Astrocyte (in vitro differentiated cells and primary cell): ENCODE results near the gene SOBP. TPM values are rescaled to one million over a fixed set of nuclear protein-coding genes. Genes with fewer than 3 reads are reported as not detected.
A peak's percentile ranks its signal among the peaks of the same experiment; 100 is the strongest.

Experiments used
- DNase-seq: peaks from one replicate; pipeline ENCODE4 v3.0.0-alpha.2; 2010; ENCODE audit warnings: low read depth
- FAIRE-seq: peaks from 2 replicates; lab custom pipeline; 2011; peaks lifted over from hg19 to GRCh38; lab: Jason Lieb, UNC
- H2AFZ ChIP-seq: 2 replicates; pipeline ENCODE4 v1.6.0; 2012; ENCODE audit warnings: low read depth, low read length, inconsistent platforms
- H3K27ac ChIP-seq: 2 replicates; pipeline ENCODE4 v1.5.1; 2011; ENCODE audit warnings: low read depth, low read length, inconsistent platforms
- H3K27me3 ChIP-seq: 2 replicates; pipeline ENCODE4 v1.6.0; 2011; ENCODE audit warnings: low read length, inconsistent platforms; ENCODE audit not compliant: insufficient read depth
- H3K36me3 ChIP-seq: 2 replicates; pipeline ENCODE4 v1.5.1; 2011; ENCODE audit warnings: low read length, inconsistent platforms; ENCODE audit not compliant: insufficient read depth
- H3K4me1 ChIP-seq: 2 replicates; pipeline ENCODE4 v1.5.1; 2011; ENCODE audit warnings: low read length, inconsistent platforms; ENCODE audit not compliant: insufficient read depth
- H3K4me2 ChIP-seq: 2 replicates; pipeline ENCODE4 v1.6.0; 2012; ENCODE audit warnings: low read length, inconsistent platforms
- H3K4me3 ChIP-seq: 2 replicates; pipeline ENCODE4 v1.5.1; 2011; ENCODE audit warnings: low read depth, mild to moderate bottlenecking, low read length, inconsistent platforms; ENCODE audit not compliant: insufficient read depth
- H3K79me2 ChIP-seq: 2 replicates; pipeline ENCODE4 v1.6.0; 2012; ENCODE audit warnings: mild to moderate bottlenecking, low read length, inconsistent platforms; ENCODE audit not compliant: insufficient read depth
- H3K9ac ChIP-seq: 2 replicates; pipeline ENCODE4 v1.6.0; 2012; ENCODE audit warnings: mild to moderate bottlenecking, low read length, inconsistent platforms
- H3K9me3 ChIP-seq: 2 replicates; pipeline ENCODE4 v1.5.1; 2012; ENCODE audit warnings: low read depth, mild to moderate bottlenecking, low read length, inconsistent platforms; ENCODE audit not compliant: insufficient read depth
- H4K20me1 ChIP-seq: 2 replicates; pipeline ENCODE4 v1.6.0; 2012; ENCODE audit warnings: low read length, inconsistent platforms; ENCODE audit not compliant: insufficient read depth
- H3K27ac Mint-ChIP-seq: one replicate; pipeline ENCODE4 v1.8.0; 2021; ENCODE audit warnings: mild to moderate bottlenecking, mixed read lengths; ENCODE audit not compliant: unreplicated experiment
- H3K27me3 Mint-ChIP-seq: one replicate; pipeline ENCODE4 v1.8.0; 2021; ENCODE audit warnings: low read depth, mixed read lengths; ENCODE audit not compliant: unreplicated experiment
- H3K36me3 Mint-ChIP-seq: one replicate; pipeline ENCODE4 v1.8.0; 2021; ENCODE audit warnings: low read depth, mixed read lengths; ENCODE audit not compliant: unreplicated experiment
- H3K4me1 Mint-ChIP-seq: one replicate; pipeline ENCODE4 v1.8.0; 2021; ENCODE audit warnings: low read depth, mixed read lengths; ENCODE audit not compliant: unreplicated experiment
- H3K4me3 Mint-ChIP-seq: one replicate; pipeline ENCODE4 v1.8.0; 2021; ENCODE audit warnings: mild to moderate bottlenecking, moderate library complexity, mixed read lengths; ENCODE audit not compliant: unreplicated experiment
- H3K9me3 Mint-ChIP-seq: one replicate; pipeline ENCODE4 v1.8.0; 2021; ENCODE audit warnings: mild to moderate bottlenecking, mixed read lengths; ENCODE audit not compliant: unreplicated experiment
- EZH2 ChIP-seq: IDR thresholded peaks from 2 replicates; pipeline ENCODE4 v1.6.1; 2012; ENCODE audit warnings: mild to moderate bottlenecking, low read length, inconsistent platforms; ENCODE audit not compliant: insufficient read depth
- total RNA-seq: library from RNA; stranded (reverse); gene quantifications from 2 replicates; pipeline ENCODE4 v1.2.1, GENCODE V29; 2021
- TF ChIP-seq, protein P1 (sequence below): IDR thresholded peaks from 2 replicates; pipeline ENCODE4 v1.5.1; 2011; ENCODE audit warnings: low read depth, mild to moderate bottlenecking, inconsistent platforms, low read length, moderate library complexity; ENCODE audit not compliant: insufficient read depth

Gene SOBP
- total RNA-seq, 1 donor from 2014 or later, result 4.7 TPM

DNA sequence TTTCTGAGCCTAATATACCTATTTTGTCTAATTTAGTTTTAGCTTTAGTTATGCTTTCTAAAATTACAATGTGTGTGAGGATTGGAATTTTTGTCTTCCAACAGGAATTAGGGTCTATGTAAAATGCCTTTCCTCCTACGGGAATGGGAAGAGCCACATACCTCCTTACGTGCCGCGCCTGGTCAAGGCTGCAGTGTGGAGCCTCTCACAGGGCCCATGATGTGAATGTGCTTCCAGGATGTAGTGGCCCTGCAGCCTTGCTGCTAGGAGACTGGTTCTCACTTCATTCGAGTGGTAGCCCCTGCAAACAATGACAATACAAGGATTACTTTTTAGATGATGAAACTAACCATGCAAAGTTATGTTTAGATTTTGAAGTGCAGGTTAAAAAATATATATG, 110.2 kb downstream of the SOBP start:
- peak overlapping the region; percentile 91 for H3K27ac Mint-ChIP-seq
- Histone ChIP-seq H2AFZ (peak overlapping the region; percentile 24), H3K9me3 (no peaks in the 10 kb centered on the region), H4K20me1 (no peaks in the 10 kb centered on the region), H3K79me2 (no peaks in the 10 kb centered on the region), H3K4me2 (peak overlapping the region; percentile 20), H3K4me1 (peaks cover 6% of the 10 kb centered on the region), H3K36me3 (no peaks in the 10 kb centered on the region), H3K9ac (no peak overlapping the region), H3K27ac (no peak overlapping the region), H3K27me3 (no peaks in the 10 kb centered on the region), H3K4me3 (no peak overlapping the region)
- no peak for TF ChIP-seq EZH2
- TF ChIP-seq, protein P1, sequence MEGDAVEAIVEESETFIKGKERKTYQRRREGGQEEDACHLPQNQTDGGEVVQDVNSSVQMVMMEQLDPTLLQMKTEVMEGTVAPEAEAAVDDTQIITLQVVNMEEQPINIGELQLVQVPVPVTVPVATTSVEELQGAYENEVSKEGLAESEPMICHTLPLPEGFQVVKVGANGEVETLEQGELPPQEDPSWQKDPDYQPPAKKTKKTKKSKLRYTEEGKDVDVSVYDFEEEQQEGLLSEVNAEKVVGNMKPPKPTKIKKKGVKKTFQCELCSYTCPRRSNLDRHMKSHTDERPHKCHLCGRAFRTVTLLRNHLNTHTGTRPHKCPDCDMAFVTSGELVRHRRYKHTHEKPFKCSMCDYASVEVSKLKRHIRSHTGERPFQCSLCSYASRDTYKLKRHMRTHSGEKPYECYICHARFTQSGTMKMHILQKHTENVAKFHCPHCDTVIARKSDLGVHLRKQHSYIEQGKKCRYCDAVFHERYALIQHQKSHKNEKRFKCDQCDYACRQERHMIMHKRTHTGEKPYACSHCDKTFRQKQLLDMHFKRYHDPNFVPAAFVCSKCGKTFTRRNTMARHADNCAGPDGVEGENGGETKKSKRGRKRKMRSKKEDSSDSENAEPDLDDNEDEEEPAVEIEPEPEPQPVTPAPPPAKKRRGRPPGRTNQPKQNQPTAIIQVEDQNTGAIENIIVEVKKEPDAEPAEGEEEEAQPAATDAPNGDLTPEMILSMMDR, result no peak
- no peak for FAIRE-seq
- DNase-seq, result peak; percentile 47
- no peaks in the 10 kb centered on the region for H3K9me3 Mint-ChIP-seq
- peaks cover 46% of the 10 kb centered on the region for H3K4me1 Mint-ChIP-seq
- H3K4me3 Mint-ChIP-seq, result no peak overlapping the region
- H3K27me3 Mint-ChIP-seq, result no peaks in the 10 kb centered on the region
- no peaks in the 10 kb centered on the region for H3K36me3 Mint-ChIP-seq

DNA sequence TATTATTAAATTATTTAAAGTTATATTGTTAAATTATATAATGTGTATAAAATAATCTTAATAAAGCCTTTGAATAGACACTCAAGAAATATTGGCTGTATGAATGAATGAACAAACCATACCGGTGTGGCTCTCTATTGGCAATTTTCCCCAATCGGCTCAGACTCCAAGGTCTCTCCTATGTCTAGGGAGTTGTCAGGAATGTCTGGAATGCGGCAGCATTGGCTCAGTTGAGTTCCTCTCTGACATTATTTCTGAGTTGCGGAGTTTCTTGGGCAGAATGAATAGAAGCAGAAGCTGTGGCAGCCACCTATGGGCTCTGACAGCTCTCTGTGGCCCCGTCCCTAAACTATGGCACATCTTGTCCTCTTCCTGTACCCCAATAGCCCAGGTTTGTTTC, 111.0 kb downstream of the SOBP start:
- DNase-seq, result peak; percentile 83
- Mint-ChIP-seq H3K4me1 (peaks cover 51% of the 10 kb centered on the region), H3K4me3 (no peak overlapping the region), H3K27me3 (no peaks in the 10 kb centered on the region), H3K27ac (peak overlapping the region; percentile 96), H3K36me3 (no peaks in the 10 kb centered on the region), H3K9me3 (no peaks in the 10 kb centered on the region)
- peaks cover 6% of the 10 kb centered on the region for H3K4me1 ChIP-seq
- H3K79me2 ChIP-seq, result no peaks in the 10 kb centered on the region
- no peak overlapping the region for H2AFZ ChIP-seq
- no peak overlapping the region for H3K4me3 ChIP-seq
- H3K9me3 ChIP-seq, result no peaks in the 10 kb centered on the region
- no peak for FAIRE-seq
- TF ChIP-seq EZH2, result no peak
- TF ChIP-seq, protein P1, result no peak
- no peaks in the 10 kb centered on the region for H3K27me3 ChIP-seq
- H3K4me2 ChIP-seq, result peak overlapping the region; percentile 44
- no peaks in the 10 kb centered on the region for H3K36me3 ChIP-seq
- H3K27ac ChIP-seq, result no peak overlapping the region
- H4K20me1 ChIP-seq, result no peaks in the 10 kb centered on the region
- no peak overlapping the region for H3K9ac ChIP-seq

DNA sequence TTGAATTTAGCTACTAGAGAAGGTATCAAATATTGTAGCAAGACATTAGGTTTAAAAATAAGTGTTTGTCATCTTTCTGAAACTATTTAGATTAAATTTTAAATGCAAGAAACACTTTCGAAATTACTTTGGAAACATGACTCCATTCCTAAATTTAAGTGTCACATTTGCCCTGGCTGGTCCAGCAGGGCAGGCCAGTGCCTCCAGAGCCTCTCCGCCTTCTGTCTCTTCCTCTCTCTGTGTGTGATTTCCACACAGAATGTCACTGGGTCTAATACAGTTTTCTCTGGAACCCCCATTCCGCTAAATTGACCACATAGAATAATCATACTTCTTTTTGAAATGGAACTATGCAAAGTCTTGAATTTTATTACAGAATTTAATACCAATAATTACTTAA, 111.5 kb downstream of the SOBP start:
- no peak for TF ChIP-seq EZH2
- TF ChIP-seq, protein P1, result no peak
- H3K27ac ChIP-seq, result no peak overlapping the region
- H3K9me3 ChIP-seq, result no peaks in the 10 kb centered on the region
- H3K27me3 ChIP-seq, result no peaks in the 10 kb centered on the region
- H3K4me1 Mint-ChIP-seq, result peaks cover 51% of the 10 kb centered on the region
- FAIRE-seq, result no peak
- no peaks in the 10 kb centered on the region for H3K27me3 Mint-ChIP-seq
- peaks cover 6% of the 10 kb centered on the region for H3K4me1 ChIP-seq
- DNase-seq, result no peak
- no peaks in the 10 kb centered on the region for H3K36me3 ChIP-seq
- no peak overlapping the region for H3K4me3 Mint-ChIP-seq
- peak overlapping the region; percentile 96 for H3K27ac Mint-ChIP-seq
- H3K4me2 ChIP-seq, result peak overlapping the region; percentile 44
- no peaks in the 10 kb centered on the region for H3K36me3 Mint-ChIP-seq
- H4K20me1 ChIP-seq, result no peaks in the 10 kb centered on the region
- H2AFZ ChIP-seq, result no peak overlapping the region
- H3K9me3 Mint-ChIP-seq, result no peaks in the 10 kb centered on the region
- H3K4me3 ChIP-seq, result no peak overlapping the region
- H3K9ac ChIP-seq, result no peak overlapping the region
- H3K79me2 ChIP-seq, result no peaks in the 10 kb centered on the region
